GM23338 (cell line): ENCODE data around the gene CADPS2. TPM values are rescaled to one million over a fixed set of nuclear protein-coding genes. Genes with fewer than 3 reads are reported as not detected.
"Not testable (repeated sequence)": the region's sequence is repeated elsewhere in the genome, so short reads cannot be mapped to it uniquely, and the experiment has no call there.

ENCODE experiments used
- ATAC-seq: fragments of 200-7000 bp; cut with Tn5 transposase; 3 replicates; pipeline ENCODE4 v1.9.1; 2020
- DNase-seq: peaks from one replicate; pipeline ENCODE4 v3.0.0-alpha.2; 2015; ENCODE audit warnings: low spot score
- H2AFZ ChIP-seq: fragments of 200-600 bp; sonication (generic); 2 replicates; pipeline ENCODE4 v1.8.0; 2016; ENCODE audit warnings: antibody characterized with exemption, mild to moderate bottlenecking, moderate library complexity
- H3F3A ChIP-seq: fragments of 200-600 bp; sonication (generic); replicated peaks from 2 replicates; pipeline ENCODE4 v1.8.0; 2017; ENCODE audit warnings: antibody characterized with exemption, mixed run types, low read depth
- H3K27ac ChIP-seq: fragments of 200-600 bp; sonication (generic); 2 replicates; pipeline ENCODE4 v1.6.1; 2016; ENCODE audit warnings: low read depth
- H3K27me3 ChIP-seq: fragments of 200-600 bp; sonication (generic); 2 replicates; pipeline ENCODE4 v1.8.0; 2016; ENCODE audit warnings: mild to moderate bottlenecking, mixed run types, moderate library complexity; ENCODE audit not compliant: insufficient read depth
- H3K36me3 ChIP-seq: fragments of 200-600 bp; sonication (generic); 2 replicates; pipeline ENCODE4 v1.8.0; 2016; ENCODE audit warnings: mild to moderate bottlenecking; ENCODE audit not compliant: insufficient read depth
- H3K4me1 ChIP-seq: fragments of 200-600 bp; sonication (generic); 2 replicates; pipeline ENCODE4 v1.8.0; 2016; ENCODE audit warnings: mild to moderate bottlenecking, moderate library complexity; ENCODE audit not compliant: insufficient read depth
- H3K4me2 ChIP-seq: fragments of 200-600 bp; sonication (generic); 2 replicates; pipeline ENCODE4 v1.7.1; 2017; ENCODE audit warnings: mixed run types
- H3K4me3 ChIP-seq: fragments of 200-600 bp; sonication (generic); 2 replicates; pipeline ENCODE4 v1.6.1; 2016; ENCODE audit warnings: mixed run types
- H3K79me2 ChIP-seq: fragments of 200-600 bp; sonication (generic); replicated peaks from 2 replicates; pipeline ENCODE4 v1.8.0; 2017; ENCODE audit warnings: mild to moderate bottlenecking; ENCODE audit not compliant: insufficient read depth
- H3K9me2 ChIP-seq: fragments of 200-600 bp; sonication (generic); 2 replicates; pipeline ENCODE4 v1.8.0; 2017; ENCODE audit not compliant: insufficient read depth
- H4K20me1 ChIP-seq: fragments of 200-600 bp; sonication (generic); replicated peaks from 2 replicates; pipeline ENCODE4 v1.8.0; 2017; ENCODE audit warnings: mild to moderate bottlenecking; ENCODE audit not compliant: insufficient read depth
- H3K27ac Mint-ChIP-seq: 2 replicates; pipeline ENCODE4 v1.8.0; 2020; ENCODE audit warnings: inconsistent platforms, mild to moderate bottlenecking, moderate library complexity, mixed read lengths
- H3K27me3 Mint-ChIP-seq: 3 replicates; pipeline ENCODE4 v1.8.0; 2022; ENCODE audit warnings: low read depth, mild to moderate bottlenecking, moderate library complexity, mixed read lengths, inconsistent platforms; ENCODE audit not compliant: insufficient read depth, poor library complexity
- H3K36me3 Mint-ChIP-seq: 3 replicates; pipeline ENCODE4 v1.8.0; 2021; ENCODE audit warnings: low read depth, mild to moderate bottlenecking, inconsistent platforms, moderate library complexity, mixed read lengths
- H3K4me1 Mint-ChIP-seq: 3 replicates; pipeline ENCODE4 v1.8.0; 2020; ENCODE audit warnings: mild to moderate bottlenecking, inconsistent platforms, mixed read lengths
- H3K4me3 Mint-ChIP-seq: 3 replicates; pipeline ENCODE4 v1.8.0; 2021; ENCODE audit warnings: moderate library complexity, mild to moderate bottlenecking, inconsistent platforms, mixed read lengths
- H3K9me3 Mint-ChIP-seq: 3 replicates; pipeline ENCODE4 v1.8.0; 2020; ENCODE audit warnings: moderate library complexity, mild to moderate bottlenecking, inconsistent platforms, mixed read lengths
- CREB1 ChIP-seq: fragments of 250-450 bp; sonication (Bioruptor Pico); IDR thresholded peaks from 2 replicates; pipeline ENCODE4 v1.5.0; 2020; ENCODE audit warnings: low read depth, mild to moderate bottlenecking, moderate library complexity
- EZH2phosphoT487 ChIP-seq: fragments of 200-600 bp; sonication (generic); IDR thresholded peaks from one replicate; pipeline ENCODE4 v1.8.1; 2018; ENCODE audit warnings: antibody characterized with exemption; ENCODE audit not compliant: unreplicated experiment
- JUNB ChIP-seq: IDR thresholded peaks from one replicate; pipeline ENCODE4 v1.6.1; 2016; ENCODE audit warnings: antibody characterized with exemption; ENCODE audit not compliant: unreplicated experiment
- POLR2AphosphoS5 ChIP-seq: IDR thresholded peaks from 2 replicates; pipeline ENCODE4 v1.6.1; 2016; ENCODE audit warnings: antibody characterized with exemption, low read depth
- STAT1 ChIP-seq: IDR thresholded peaks from one replicate; pipeline ENCODE4 v1.6.1; 2016; ENCODE audit warnings: antibody characterized with exemption; ENCODE audit not compliant: unreplicated experiment
- ZNF114 ChIP-seq: fragments of 250-450 bp; sonication (Bioruptor Pico); IDR thresholded peaks from 2 replicates; pipeline ENCODE4 v1.5.0; 2020; ENCODE audit warnings: mild to moderate bottlenecking, moderate library complexity
- ZNF331 ChIP-seq: fragments of 250-450 bp; sonication (Bioruptor Pico); IDR thresholded peaks from 2 replicates; pipeline ENCODE4 v1.5.0; 2020; ENCODE audit warnings: low read depth, mild to moderate bottlenecking, moderate library complexity
- polyA plus RNA-seq: library from polyadenylated mRNA; unstranded; fragments of >200 nt; fragmentation: Nextera tagmentation; extraction: Ambion mirVana; gene quantifications from 2 replicates; pipeline ENCODE4 v1.2.1, GENCODE V29; 2016
- total RNA-seq: library from RNA; depleted of rRNA; stranded (reverse); fragments of >200 nt; shearing (Covaris generic); gene quantifications from 2 replicates; pipeline ENCODE4 v1.2.3, GENCODE V29; 2014
- TF ChIP-seq, protein P1 (sequence below), 2 experiments: fragments of 200-600 bp in 1 of 2; sonication (generic) in 1 of 2; conservative IDR thresholded peaks; 2 replicates each; pipeline versions ENCODE4 v1.5.1 to v1.6.1; 2016 to 2017; ENCODE audit warnings: antibody characterized with exemption in 2 of 2, low read depth in 2 of 2, mild to moderate bottlenecking in 2 of 2, moderate library complexity in 1 of 2
- TF ChIP-seq, protein P2 (sequence below): fragments of 250-450 bp; sonication (Bioruptor Pico); IDR thresholded peaks from 2 replicates; pipeline ENCODE4 v1.5.0; 2020; ENCODE audit warnings: mild to moderate bottlenecking, moderate library complexity
- TF ChIP-seq, protein P3 (sequence below): IDR thresholded peaks from 2 replicates; pipeline ENCODE4 v1.6.1; 2016; ENCODE audit warnings: antibody characterized with exemption

CADPS2 gene
- total and polyA plus RNA-seq, 2 experiments from 2014 or later = 16.3 to 36.9 TPM

GRCh38 chr7:122284608-122285007, 601.7 kb downstream of the CADPS2 start:
- H3K27ac ChIP-seq = peak overlapping the region; percentile 81; the same call in 1 of the 2 replicates
- H3K27me3 ChIP-seq, H3K27me3 Mint-ChIP-seq, H3F3A ChIP-seq, H3K4me1 ChIP-seq, H3K79me2 ChIP-seq, H4K20me1 ChIP-seq, H3K4me1 Mint-ChIP-seq, H3K36me3 ChIP-seq, DNase-seq, ATAC-seq, H3K36me3 Mint-ChIP-seq: not testable (repeated sequence)
- TF ChIP-seq, protein P1, sequence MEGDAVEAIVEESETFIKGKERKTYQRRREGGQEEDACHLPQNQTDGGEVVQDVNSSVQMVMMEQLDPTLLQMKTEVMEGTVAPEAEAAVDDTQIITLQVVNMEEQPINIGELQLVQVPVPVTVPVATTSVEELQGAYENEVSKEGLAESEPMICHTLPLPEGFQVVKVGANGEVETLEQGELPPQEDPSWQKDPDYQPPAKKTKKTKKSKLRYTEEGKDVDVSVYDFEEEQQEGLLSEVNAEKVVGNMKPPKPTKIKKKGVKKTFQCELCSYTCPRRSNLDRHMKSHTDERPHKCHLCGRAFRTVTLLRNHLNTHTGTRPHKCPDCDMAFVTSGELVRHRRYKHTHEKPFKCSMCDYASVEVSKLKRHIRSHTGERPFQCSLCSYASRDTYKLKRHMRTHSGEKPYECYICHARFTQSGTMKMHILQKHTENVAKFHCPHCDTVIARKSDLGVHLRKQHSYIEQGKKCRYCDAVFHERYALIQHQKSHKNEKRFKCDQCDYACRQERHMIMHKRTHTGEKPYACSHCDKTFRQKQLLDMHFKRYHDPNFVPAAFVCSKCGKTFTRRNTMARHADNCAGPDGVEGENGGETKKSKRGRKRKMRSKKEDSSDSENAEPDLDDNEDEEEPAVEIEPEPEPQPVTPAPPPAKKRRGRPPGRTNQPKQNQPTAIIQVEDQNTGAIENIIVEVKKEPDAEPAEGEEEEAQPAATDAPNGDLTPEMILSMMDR (conservative IDR thresholded peaks at IDR 0.05; ENCODE audit: low read depth in 2 of 2) = peak in 1 of 2 experiments; percentile 18; a peak in 2 of 4 replicates
- H3K9me3 Mint-ChIP-seq = peaks cover 13% of the 10 kb centered on the region
- peak overlapping the region; percentile 83; the same call in 1 of the 2 replicates for H2AFZ ChIP-seq
- peak overlapping the region; percentile 33; the same call in 1 of the 2 replicates for H3K4me2 ChIP-seq
- H3K9me2 ChIP-seq = peaks cover 11% of the 10 kb centered on the region
- peak overlapping the region; percentile 55 for H3K4me3 Mint-ChIP-seq
- peak overlapping the region; percentile 42 for H3K4me3 ChIP-seq
- H3K27ac Mint-ChIP-seq = peak overlapping the region; percentile 92

GRCh38 chr7:122273117-122273516, 613.1 kb downstream of the CADPS2 start:
- no peak overlapping the region for H3K4me3 Mint-ChIP-seq
- ATAC-seq = no peak
- Histone ChIP-seq H3K4me3 (no peak overlapping the region), H3K27ac (no peak overlapping the region), H3F3A (0 out of 2 replicates have a peak, but pooled peaks cover 2% of the 10 kb centered on the region), H4K20me1 (no peaks in the 10 kb centered on the region), H3K27me3 (no peaks in the 10 kb centered on the region), H3K4me1 (peaks cover 10% of the 10 kb centered on the region; the same call in 1 of the 2 replicates), H2AFZ (no peak overlapping the region), H3K9me2 (no peaks in the 10 kb centered on the region), H3K4me2 (no peak overlapping the region), H3K79me2 (no peaks in the 10 kb centered on the region), H3K36me3 (no peaks in the 10 kb centered on the region)
- DNase-seq = no peak
- H3K9me3 Mint-ChIP-seq = no peaks in the 10 kb centered on the region
- H3K4me1 Mint-ChIP-seq = peaks cover 11% of the 10 kb centered on the region
- H3K36me3 Mint-ChIP-seq = no peaks in the 10 kb centered on the region
- H3K27ac Mint-ChIP-seq = no peak overlapping the region
- H3K27me3 Mint-ChIP-seq = peaks cover 4% of the 10 kb centered on the region
- TF ChIP-seq, protein P2, sequence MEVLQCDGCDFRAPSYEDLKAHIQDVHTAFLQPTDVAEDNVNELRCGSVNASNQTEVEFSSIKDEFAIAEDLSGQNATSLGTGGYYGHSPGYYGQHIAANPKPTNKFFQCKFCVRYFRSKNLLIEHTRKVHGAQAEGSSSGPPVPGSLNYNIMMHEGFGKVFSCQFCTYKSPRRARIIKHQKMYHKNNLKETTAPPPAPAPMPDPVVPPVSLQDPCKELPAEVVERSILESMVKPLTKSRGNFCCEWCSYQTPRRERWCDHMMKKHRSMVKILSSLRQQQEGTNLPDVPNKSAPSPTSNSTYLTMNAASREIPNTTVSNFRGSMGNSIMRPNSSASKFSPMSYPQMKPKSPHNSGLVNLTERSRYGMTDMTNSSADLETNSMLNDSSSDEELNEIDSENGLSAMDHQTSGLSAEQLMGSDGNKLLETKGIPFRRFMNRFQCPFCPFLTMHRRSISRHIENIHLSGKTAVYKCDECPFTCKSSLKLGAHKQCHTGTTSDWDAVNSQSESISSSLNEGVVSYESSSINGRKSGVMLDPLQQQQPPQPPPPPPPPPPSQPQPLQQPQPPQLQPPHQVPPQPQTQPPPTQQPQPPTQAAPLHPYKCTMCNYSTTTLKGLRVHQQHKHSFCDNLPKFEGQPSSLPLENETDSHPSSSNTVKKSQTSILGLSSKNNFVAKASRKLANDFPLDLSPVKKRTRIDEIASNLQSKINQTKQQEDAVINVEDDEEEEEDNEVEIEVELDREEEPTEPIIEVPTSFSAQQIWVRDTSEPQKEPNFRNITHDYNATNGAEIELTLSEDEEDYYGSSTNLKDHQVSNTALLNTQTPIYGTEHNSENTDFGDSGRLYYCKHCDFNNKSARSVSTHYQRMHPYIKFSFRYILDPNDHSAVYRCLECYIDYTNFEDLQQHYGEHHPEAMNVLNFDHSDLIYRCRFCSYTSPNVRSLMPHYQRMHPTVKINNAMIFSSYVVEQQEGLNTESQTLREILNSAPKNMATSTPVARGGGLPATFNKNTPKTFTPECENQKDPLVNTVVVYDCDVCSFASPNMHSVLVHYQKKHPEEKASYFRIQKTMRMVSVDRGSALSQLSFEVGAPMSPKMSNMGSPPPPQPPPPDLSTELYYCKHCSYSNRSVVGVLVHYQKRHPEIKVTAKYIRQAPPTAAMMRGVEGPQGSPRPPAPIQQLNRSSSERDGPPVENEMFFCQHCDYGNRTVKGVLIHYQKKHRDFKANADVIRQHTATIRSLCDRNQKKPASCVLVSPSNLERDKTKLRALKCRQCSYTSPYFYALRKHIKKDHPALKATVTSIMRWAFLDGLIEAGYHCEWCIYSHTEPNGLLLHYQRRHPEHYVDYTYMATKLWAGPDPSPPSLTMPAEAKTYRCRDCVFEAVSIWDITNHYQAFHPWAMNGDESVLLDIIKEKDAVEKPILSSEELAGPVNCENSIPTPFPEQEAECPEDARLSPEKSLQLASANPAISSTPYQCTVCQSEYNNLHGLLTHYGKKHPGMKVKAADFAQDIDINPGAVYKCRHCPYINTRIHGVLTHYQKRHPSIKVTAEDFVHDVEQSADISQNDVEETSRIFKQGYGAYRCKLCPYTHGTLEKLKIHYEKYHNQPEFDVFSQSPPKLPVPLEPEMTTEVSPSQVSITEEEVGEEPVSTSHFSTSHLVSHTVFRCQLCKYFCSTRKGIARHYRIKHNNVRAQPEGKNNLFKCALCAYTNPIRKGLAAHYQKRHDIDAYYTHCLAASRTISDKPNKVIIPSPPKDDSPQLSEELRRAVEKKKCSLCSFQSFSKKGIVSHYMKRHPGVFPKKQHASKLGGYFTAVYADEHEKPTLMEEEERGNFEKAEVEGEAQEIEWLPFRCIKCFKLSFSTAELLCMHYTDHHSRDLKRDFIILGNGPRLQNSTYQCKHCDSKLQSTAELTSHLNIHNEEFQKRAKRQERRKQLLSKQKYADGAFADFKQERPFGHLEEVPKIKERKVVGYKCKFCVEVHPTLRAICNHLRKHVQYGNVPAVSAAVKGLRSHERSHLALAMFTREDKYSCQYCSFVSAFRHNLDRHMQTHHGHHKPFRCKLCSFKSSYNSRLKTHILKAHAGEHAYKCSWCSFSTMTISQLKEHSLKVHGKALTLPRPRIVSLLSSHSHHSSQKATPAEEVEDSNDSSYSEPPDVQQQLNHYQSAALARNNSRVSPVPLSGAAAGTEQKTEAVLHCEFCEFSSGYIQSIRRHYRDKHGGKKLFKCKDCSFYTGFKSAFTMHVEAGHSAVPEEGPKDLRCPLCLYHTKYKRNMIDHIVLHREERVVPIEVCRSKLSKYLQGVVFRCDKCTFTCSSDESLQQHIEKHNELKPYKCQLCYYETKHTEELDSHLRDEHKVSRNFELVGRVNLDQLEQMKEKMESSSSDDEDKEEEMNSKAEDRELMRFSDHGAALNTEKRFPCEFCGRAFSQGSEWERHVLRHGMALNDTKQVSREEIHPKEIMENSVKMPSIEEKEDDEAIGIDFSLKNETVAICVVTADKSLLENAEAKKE (CRISPR knock-in tag) = no peak
- TF ChIP-seq JUNB (no peak), POLR2AphosphoS5 (no peak), CREB1 (CRISPR knock-in tag) (no peak), EZH2phosphoT487 (no peak), ZNF331 (no peak), STAT1 (no peak), ZNF114 (no peak)
- TF ChIP-seq, protein P3, sequence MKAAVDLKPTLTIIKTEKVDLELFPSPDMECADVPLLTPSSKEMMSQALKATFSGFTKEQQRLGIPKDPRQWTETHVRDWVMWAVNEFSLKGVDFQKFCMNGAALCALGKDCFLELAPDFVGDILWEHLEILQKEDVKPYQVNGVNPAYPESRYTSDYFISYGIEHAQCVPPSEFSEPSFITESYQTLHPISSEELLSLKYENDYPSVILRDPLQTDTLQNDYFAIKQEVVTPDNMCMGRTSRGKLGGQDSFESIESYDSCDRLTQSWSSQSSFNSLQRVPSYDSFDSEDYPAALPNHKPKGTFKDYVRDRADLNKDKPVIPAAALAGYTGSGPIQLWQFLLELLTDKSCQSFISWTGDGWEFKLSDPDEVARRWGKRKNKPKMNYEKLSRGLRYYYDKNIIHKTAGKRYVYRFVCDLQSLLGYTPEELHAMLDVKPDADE = no peak
- TF ChIP-seq, protein P1 (conservative IDR thresholded peaks at IDR 0.05; ENCODE audit: low read depth in 2 of 2) = no peak
